Measurements from ENCODE around the gene ZNF423. TPM values are rescaled to one million over a fixed set of nuclear protein-coding genes. Genes with fewer than 3 reads are reported as not detected.

The ZNF423 gene
- total RNA-seq, 2 experiments from 2014 or later: not detected

GRCh38 chr16:49738832-49739231 lies 117.1 kb downstream of the ZNF423 start:
- CTCF ChIA-PET: interaction anchor here (0.8 kb wide), 1 partner anchor 17 kb away, joined by 3 read pairs; no protein-coding TSS in a partner anchor
- Mint-ChIP-seq H3K36me3 (ENCODE audit: low read depth) (no peaks in the 10 kb centered on the region), H3K4me3 (no peak overlapping the region), H3K4me1 (no peaks in the 10 kb centered on the region), H3K27me3 (no peaks in the 10 kb centered on the region), H3K27ac (no peak overlapping the region), H3K9me3 (no peaks in the 10 kb centered on the region)
- DNase-seq: no peak
- POLR2A ChIA-PET: no interaction called here

GRCh38 chr16:49738001-49738400 lies 117.9 kb downstream of the ZNF423 start:
- CTCF ChIA-PET: interaction anchor here (0.8 to 1.2 kb wide), 2 partner anchors 11 to 17 kb away, joined by 3 read pairs; no protein-coding TSS in a partner anchor
- Mint-ChIP-seq H3K27me3 (no peaks in the 10 kb centered on the region), H3K9me3 (no peaks in the 10 kb centered on the region), H3K4me1 (no peaks in the 10 kb centered on the region), H3K4me3 (no peak overlapping the region), H3K27ac (no peak overlapping the region), H3K36me3 (ENCODE audit: low read depth) (no peaks in the 10 kb centered on the region)
- DNase-seq: no peak
- POLR2A ChIA-PET: no interaction called here

DNA sequence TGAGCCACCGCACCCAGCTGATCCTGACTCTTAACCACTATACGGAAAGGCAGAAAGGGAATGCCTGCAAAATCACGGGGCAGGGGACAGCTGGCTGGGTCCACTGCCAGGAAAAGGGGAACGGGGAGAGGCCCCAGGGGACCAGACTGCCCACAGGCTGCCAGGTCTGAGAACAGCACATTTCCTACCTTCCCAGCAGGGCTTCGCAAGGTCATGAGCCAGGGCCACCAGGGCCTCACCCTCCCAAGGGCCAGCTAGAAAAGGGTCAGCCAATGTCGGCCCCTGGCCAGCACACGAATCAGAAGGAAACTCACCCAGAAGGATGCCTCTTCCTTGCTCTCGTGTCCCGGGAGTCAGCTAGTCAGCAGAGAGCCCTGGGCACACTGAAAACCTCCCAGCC lies 118.4 kb downstream of the ZNF423 start:
- POLR2A ChIA-PET: no interaction called here
- no peak overlapping the region for H3K27ac Mint-ChIP-seq
- H3K27me3 Mint-ChIP-seq: no peaks in the 10 kb centered on the region
- no peaks in the 10 kb centered on the region for H3K36me3 Mint-ChIP-seq (ENCODE audit: low read depth)
- H3K4me3 Mint-ChIP-seq: no peak overlapping the region
- H3K4me1 Mint-ChIP-seq: no peaks in the 10 kb centered on the region
- CTCF ChIA-PET: interaction anchor here (1.2 kb wide), 1 partner anchor 11 kb away, joined by 3 read pairs; no protein-coding TSS in a partner anchor
- no peaks in the 10 kb centered on the region for H3K9me3 Mint-ChIP-seq
- no peak for DNase-seq

GRCh38 chr16:49734331-49734730 lies 121.6 kb downstream of the ZNF423 start:
- ChIA-PET POLR2A (no interaction called here), CTCF (no interaction called here)
- H3K4me1 Mint-ChIP-seq: no peaks in the 10 kb centered on the region
- no peak for DNase-seq
- peaks cover 6% of the 10 kb centered on the region for H3K9me3 Mint-ChIP-seq
- no peaks in the 10 kb centered on the region for H3K36me3 Mint-ChIP-seq (ENCODE audit: low read depth)
- H3K27ac Mint-ChIP-seq: no peak overlapping the region
- no peaks in the 10 kb centered on the region for H3K27me3 Mint-ChIP-seq
- H3K4me3 Mint-ChIP-seq: no peak overlapping the region

DNA sequence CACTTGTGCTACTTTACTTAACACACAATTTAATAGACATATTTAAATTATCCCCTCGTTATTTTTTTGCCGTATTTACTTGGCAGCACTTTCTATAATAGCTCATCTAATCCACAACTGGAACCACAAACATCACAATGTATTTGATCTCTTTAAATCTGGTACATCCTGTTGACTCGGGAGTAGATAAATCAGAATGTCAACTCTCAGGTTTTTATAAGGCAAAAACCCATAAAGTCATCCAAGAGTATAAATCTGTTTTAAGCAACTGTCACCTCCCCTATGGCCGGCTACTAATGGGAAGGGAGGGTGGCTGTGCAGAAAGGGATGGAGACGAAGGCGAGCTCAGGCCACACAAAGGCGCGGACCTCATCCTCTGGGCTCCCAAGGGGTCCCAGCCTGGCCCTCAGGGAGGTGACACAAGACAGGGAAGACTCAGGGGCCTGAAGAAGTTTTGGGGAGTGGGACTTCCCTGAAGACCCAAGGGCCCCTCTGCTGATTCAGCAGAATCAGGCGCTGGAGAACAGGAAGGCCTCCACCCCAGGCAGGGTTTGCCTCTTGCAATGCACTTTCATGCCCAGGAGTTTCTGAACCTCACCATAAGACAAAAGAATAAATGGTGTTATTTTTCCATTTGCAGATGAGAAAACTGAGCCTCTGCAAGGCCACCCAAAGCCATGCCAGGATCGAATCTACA lies 122.5 kb downstream of the ZNF423 start:
- Mint-ChIP-seq H3K4me1 (no peaks in the 10 kb centered on the region), H3K9me3 (peaks cover 6% of the 10 kb centered on the region), H3K27ac (no peak overlapping the region), H3K4me3 (no peak overlapping the region), H3K36me3 (ENCODE audit: low read depth) (no peaks in the 10 kb centered on the region), H3K27me3 (no peaks in the 10 kb centered on the region)
- no peak for DNase-seq
- ChIA-PET CTCF (interaction anchor here (0.5 kb wide), 1 partner anchor 180 kb away, joined by 3 read pairs; no protein-coding TSS in a partner anchor), POLR2A (no interaction called here)

DNA sequence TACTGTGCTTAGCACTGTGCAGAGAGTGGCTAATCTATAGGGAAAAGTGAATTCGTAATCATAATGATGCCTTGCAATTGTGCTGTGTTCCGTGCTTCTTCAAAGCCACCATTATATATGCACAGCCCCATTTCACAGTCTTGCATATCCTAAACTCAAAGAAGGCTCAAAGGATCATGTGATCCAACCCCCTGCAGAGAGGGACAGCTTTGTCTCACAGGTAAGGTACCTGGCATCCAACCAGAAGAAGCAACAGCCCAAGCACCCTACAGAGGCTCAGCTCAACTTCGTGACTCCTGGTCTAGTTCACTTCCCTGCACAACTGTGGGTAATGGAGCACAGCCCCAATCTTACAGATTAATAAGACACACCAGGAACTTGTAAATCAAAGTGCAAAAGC lies 124.0 kb downstream of the ZNF423 start:
- no peak overlapping the region for H3K27ac Mint-ChIP-seq
- no peak overlapping the region for H3K4me3 Mint-ChIP-seq
- H3K4me1 Mint-ChIP-seq: no peaks in the 10 kb centered on the region
- no peak for DNase-seq
- H3K27me3 Mint-ChIP-seq: no peaks in the 10 kb centered on the region
- POLR2A ChIA-PET: no interaction called here
- peaks cover 6% of the 10 kb centered on the region for H3K9me3 Mint-ChIP-seq
- CTCF ChIA-PET: no interaction called here
- no peaks in the 10 kb centered on the region for H3K36me3 Mint-ChIP-seq (ENCODE audit: low read depth)

- peaks cover 6% of the 10 kb centered on the region for H3K9me3 Mint-ChIP-seq
- H3K4me3 Mint-ChIP-seq: no peak overlapping the region
- ChIA-PET POLR2A (no interaction called here), CTCF (no interaction called here)
- H3K27ac Mint-ChIP-seq: no peak overlapping the region
- DNase-seq: no peak
- no peaks in the 10 kb centered on the region for H3K4me1 Mint-ChIP-seq
- no peaks in the 10 kb centered on the region for H3K27me3 Mint-ChIP-seq
- no peaks in the 10 kb centered on the region for H3K36me3 Mint-ChIP-seq (ENCODE audit: low read depth)
Observed at GRCh38 chr16:49730772-49731171, 125.1 kb downstream of the ZNF423 start.

DNA sequence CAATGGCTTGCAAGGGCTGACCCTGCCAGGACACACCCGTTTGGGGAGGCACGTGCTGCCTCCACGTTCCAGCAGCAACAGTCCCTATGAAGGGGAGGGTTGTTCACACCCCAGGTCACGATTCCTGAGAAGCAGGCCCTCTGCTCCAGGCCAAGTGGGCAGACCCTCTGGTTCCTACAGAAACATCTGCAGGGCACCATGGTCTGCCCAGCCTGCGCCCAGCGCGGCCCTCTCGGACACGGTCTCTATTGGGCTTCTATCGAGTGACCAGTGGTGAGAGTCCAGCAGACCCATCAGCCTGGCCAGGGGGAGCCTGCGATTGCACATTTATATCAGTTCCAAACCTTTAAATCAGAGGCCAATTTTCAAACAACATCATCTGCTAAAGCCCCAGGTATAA lies 128.3 kb downstream of the ZNF423 start:
- POLR2A ChIA-PET: no interaction called here
- H3K9me3 Mint-ChIP-seq: peaks cover 6% of the 10 kb centered on the region
- H3K27ac Mint-ChIP-seq: no peak overlapping the region
- H3K4me3 Mint-ChIP-seq: no peak overlapping the region
- CTCF ChIA-PET: no interaction called here
- H3K36me3 Mint-ChIP-seq (ENCODE audit: low read depth): no peaks in the 10 kb centered on the region
- H3K4me1 Mint-ChIP-seq: no peaks in the 10 kb centered on the region
- no peak for DNase-seq
- H3K27me3 Mint-ChIP-seq: no peaks in the 10 kb centered on the region

DNA sequence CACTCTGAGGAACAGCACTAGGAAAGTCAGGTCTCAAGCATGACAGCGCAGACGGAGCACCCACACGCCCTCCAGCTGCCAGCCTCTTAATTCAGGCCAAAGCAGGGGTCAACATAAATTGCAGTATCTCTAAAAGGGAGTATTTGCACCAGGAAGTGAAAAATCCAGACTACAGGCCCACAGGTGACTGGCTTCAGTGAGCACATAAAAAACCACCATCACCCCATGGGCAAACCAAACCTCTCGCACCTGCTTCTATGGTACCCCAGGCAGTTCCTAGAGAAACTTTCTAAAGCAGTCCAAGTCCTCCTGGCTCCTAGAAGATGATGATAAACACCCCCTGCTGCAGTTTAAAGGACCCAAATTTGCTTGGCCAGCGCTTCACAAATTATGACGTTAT lies 129.8 kb downstream of the ZNF423 start:
- no peaks in the 10 kb centered on the region for H3K4me1 Mint-ChIP-seq
- no peak overlapping the region for H3K27ac Mint-ChIP-seq
- H3K4me3 Mint-ChIP-seq: no peak overlapping the region
- CTCF ChIA-PET: no interaction called here
- peaks cover 6% of the 10 kb centered on the region for H3K9me3 Mint-ChIP-seq
- DNase-seq: no peak
- no peaks in the 10 kb centered on the region for H3K27me3 Mint-ChIP-seq
- POLR2A ChIA-PET: no interaction called here
- H3K36me3 Mint-ChIP-seq (ENCODE audit: low read depth): no peaks in the 10 kb centered on the region

GRCh38 chr16:49725651-49726050 lies 130.3 kb downstream of the ZNF423 start:
- H3K4me1 Mint-ChIP-seq: no peaks in the 10 kb centered on the region
- no peak overlapping the region for H3K27ac Mint-ChIP-seq

DNA sequence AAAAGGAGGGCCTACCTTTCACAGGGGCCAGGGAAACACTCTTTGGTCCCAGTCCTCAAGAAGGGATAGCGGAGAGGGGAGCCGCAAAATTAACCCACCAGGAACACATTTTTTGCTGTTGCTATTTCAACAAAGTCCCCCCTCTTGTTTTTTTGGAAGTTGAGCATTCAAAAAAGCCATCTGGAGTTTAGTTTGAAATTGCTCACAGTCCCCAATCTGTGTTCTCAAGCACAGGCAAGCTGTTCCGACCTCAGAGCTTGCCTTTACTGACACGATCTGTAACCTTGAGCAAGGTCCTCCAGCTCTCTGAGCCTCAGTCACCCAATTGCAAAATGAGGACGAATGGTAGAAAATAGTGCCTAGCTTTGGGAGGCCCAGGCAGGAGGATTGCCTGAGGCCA lies 131.1 kb downstream of the ZNF423 start:
- no peaks in the 10 kb centered on the region for H3K36me3 Mint-ChIP-seq (ENCODE audit: low read depth)
- no peak for DNase-seq
- peaks cover 3% of the 10 kb centered on the region for H3K9me3 Mint-ChIP-seq
- no peaks in the 10 kb centered on the region for H3K4me1 Mint-ChIP-seq
- H3K27ac Mint-ChIP-seq: no peak overlapping the region
- ChIA-PET POLR2A (interaction anchor here (0.6 kb wide), 1 partner anchor 146 kb away, joined by 3 read pairs; no protein-coding TSS in a partner anchor), CTCF (no interaction called here)
- H3K27me3 Mint-ChIP-seq: no peaks in the 10 kb centered on the region
- H3K4me3 Mint-ChIP-seq: no peak overlapping the region

More at GRCh38 chr16:49725651-49726050, 130.3 kb downstream of the ZNF423 start:
- POLR2A ChIA-PET: no interaction called here
- Mint-ChIP-seq H3K27me3 (no peaks in the 10 kb centered on the region), H3K9me3 (peaks cover 6% of the 10 kb centered on the region), H3K36me3 (ENCODE audit: low read depth) (no peaks in the 10 kb centered on the region), H3K4me3 (no peak overlapping the region)
- no peak for DNase-seq
- CTCF ChIA-PET: no interaction called here

DNA sequence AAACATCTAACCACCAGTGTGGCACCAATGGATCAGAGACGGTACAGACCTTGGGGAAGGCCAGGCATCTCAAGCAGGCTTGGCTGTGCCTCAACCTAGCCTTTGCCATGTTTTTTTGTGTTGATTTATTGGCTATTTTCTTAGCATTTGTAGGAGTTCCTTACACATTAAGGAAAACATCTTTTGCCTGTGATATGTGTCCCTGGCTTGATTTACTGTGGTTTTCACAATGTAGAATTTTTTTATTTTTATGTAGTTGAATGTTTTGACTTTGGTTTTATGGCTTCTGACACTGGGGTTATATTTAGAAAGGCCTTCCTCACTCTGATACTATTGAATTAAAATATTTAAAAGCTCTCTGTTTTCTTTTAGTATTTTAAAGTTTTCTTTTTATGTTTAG lies 132.6 kb downstream of the ZNF423 start:
- H3K4me3 Mint-ChIP-seq: no peak overlapping the region
- no peaks in the 10 kb centered on the region for H3K4me1 Mint-ChIP-seq
- ChIA-PET POLR2A (no interaction called here), CTCF (no interaction called here)
- no peaks in the 10 kb centered on the region for H3K9me3 Mint-ChIP-seq
- no peaks in the 10 kb centered on the region for H3K27me3 Mint-ChIP-seq
- H3K36me3 Mint-ChIP-seq (ENCODE audit: low read depth): no peaks in the 10 kb centered on the region
- no peak for DNase-seq
- no peak overlapping the region for H3K27ac Mint-ChIP-seq

GRCh38 chr16:49720225-49720624 lies 135.7 kb downstream of the ZNF423 start:
- H3K27ac Mint-ChIP-seq: no peak overlapping the region
- DNase-seq: no peak
- CTCF ChIA-PET: no interaction called here
- H3K36me3 Mint-ChIP-seq (ENCODE audit: low read depth): no peaks in the 10 kb centered on the region
- POLR2A ChIA-PET: no interaction called here
- H3K4me1 Mint-ChIP-seq: no peaks in the 10 kb centered on the region
- H3K4me3 Mint-ChIP-seq: no peak overlapping the region
- H3K9me3 Mint-ChIP-seq: no peaks in the 10 kb centered on the region
- H3K27me3 Mint-ChIP-seq: no peaks in the 10 kb centered on the region

GRCh38 chr16:49717689-49718088 lies 138.2 kb downstream of the ZNF423 start:
- ChIA-PET POLR2A (no interaction called here), CTCF (no interaction called here)
- H3K4me3 Mint-ChIP-seq: no peak overlapping the region
- no peaks in the 10 kb centered on the region for H3K9me3 Mint-ChIP-seq
- H3K4me1 Mint-ChIP-seq: no peaks in the 10 kb centered on the region
- H3K27ac Mint-ChIP-seq: no peak overlapping the region
- DNase-seq: no peak
- no peaks in the 10 kb centered on the region for H3K36me3 Mint-ChIP-seq (ENCODE audit: low read depth)
- no peaks in the 10 kb centered on the region for H3K27me3 Mint-ChIP-seq
